ENCODE measurements around the gene VEPH1.

GRCh38 chr3:157284688-157285087 is 218.5 kb downstream of the VEPH1 start:
- TF ChIP-seq, protein P1, sequence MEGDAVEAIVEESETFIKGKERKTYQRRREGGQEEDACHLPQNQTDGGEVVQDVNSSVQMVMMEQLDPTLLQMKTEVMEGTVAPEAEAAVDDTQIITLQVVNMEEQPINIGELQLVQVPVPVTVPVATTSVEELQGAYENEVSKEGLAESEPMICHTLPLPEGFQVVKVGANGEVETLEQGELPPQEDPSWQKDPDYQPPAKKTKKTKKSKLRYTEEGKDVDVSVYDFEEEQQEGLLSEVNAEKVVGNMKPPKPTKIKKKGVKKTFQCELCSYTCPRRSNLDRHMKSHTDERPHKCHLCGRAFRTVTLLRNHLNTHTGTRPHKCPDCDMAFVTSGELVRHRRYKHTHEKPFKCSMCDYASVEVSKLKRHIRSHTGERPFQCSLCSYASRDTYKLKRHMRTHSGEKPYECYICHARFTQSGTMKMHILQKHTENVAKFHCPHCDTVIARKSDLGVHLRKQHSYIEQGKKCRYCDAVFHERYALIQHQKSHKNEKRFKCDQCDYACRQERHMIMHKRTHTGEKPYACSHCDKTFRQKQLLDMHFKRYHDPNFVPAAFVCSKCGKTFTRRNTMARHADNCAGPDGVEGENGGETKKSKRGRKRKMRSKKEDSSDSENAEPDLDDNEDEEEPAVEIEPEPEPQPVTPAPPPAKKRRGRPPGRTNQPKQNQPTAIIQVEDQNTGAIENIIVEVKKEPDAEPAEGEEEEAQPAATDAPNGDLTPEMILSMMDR (IDR thresholded peaks at IDR 0.05; ENCODE audit: borderline replicate concordance, extremely low read depth, low read length, poor library complexity, severe bottlenecking) = no peak
- TF ChIP-seq EZH2 (IDR thresholded peaks at IDR 0.05; ENCODE audit: borderline replicate concordance, low read depth, low read length, severe bottlenecking) = no peak

Measured in DND-41 (cell line).